Tibial nerve (tissue), 4 donors: ENCODE measurements around the gene POGLUT2.

Experiments
- EP300 ChIP-seq, 2 donors: sonication (generic); formaldehyde crosslinking; IDR thresholded peaks; one replicate each; pipeline ENCODE4 v1.6.1; 2017; ENCODE audit warnings: antibody characterized with exemption in 2 of 2, mild to moderate bottlenecking in 1 of 2
- POLR2A ChIP-seq, 2 donors: fragments of 450-650 bp; IDR thresholded peaks; one replicate each; pipeline ENCODE4 v1.6.1; 2017; ENCODE audit warnings: antibody characterized with exemption in 2 of 2, mild to moderate bottlenecking in 2 of 2, moderate library complexity in 2 of 2
- TF ChIP-seq, protein P1 (sequence below), 5 experiments: fragments of 200-600 bp in 3 of 5; fragments of 450-650 bp in 2 of 5; sonication (generic) in 3 of 5; IDR thresholded peaks; one replicate each; pipeline ENCODE4 v1.5.1; 2016 to 2019; ENCODE audit warnings: antibody characterized with exemption in 5 of 5, mild to moderate bottlenecking in 3 of 5, moderate library complexity in 2 of 5

DNA sequence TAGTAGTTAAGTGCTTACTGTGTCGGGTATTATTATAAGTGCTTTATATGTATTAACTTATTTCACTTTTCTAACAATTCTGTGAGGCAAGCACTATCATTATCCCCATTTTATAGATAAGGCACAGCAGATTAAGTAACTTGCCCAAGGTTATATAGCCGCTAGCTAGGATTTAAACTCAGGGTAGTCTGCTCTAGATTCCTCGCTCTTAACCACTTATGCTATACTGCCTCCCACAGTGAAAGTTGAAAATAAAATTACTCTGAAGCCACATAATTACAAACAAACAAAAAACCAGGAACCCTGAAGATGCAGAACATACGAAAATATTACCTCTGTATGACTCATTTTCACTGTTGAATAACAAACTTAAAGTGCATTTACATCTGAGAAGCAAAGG, 29.1 kb downstream of the POGLUT2 start:
- TF ChIP-seq, protein P1, sequence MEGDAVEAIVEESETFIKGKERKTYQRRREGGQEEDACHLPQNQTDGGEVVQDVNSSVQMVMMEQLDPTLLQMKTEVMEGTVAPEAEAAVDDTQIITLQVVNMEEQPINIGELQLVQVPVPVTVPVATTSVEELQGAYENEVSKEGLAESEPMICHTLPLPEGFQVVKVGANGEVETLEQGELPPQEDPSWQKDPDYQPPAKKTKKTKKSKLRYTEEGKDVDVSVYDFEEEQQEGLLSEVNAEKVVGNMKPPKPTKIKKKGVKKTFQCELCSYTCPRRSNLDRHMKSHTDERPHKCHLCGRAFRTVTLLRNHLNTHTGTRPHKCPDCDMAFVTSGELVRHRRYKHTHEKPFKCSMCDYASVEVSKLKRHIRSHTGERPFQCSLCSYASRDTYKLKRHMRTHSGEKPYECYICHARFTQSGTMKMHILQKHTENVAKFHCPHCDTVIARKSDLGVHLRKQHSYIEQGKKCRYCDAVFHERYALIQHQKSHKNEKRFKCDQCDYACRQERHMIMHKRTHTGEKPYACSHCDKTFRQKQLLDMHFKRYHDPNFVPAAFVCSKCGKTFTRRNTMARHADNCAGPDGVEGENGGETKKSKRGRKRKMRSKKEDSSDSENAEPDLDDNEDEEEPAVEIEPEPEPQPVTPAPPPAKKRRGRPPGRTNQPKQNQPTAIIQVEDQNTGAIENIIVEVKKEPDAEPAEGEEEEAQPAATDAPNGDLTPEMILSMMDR (IDR thresholded peaks at IDR 0.05) = no peak
- TF ChIP-seq POLR2A (IDR thresholded peaks at IDR 0.05) = no peak
- no peak for TF ChIP-seq EP300 (IDR thresholded peaks at IDR 0.05)
